Measurements from ENCODE around the gene JADE3.

Gene JADE3

DNA sequence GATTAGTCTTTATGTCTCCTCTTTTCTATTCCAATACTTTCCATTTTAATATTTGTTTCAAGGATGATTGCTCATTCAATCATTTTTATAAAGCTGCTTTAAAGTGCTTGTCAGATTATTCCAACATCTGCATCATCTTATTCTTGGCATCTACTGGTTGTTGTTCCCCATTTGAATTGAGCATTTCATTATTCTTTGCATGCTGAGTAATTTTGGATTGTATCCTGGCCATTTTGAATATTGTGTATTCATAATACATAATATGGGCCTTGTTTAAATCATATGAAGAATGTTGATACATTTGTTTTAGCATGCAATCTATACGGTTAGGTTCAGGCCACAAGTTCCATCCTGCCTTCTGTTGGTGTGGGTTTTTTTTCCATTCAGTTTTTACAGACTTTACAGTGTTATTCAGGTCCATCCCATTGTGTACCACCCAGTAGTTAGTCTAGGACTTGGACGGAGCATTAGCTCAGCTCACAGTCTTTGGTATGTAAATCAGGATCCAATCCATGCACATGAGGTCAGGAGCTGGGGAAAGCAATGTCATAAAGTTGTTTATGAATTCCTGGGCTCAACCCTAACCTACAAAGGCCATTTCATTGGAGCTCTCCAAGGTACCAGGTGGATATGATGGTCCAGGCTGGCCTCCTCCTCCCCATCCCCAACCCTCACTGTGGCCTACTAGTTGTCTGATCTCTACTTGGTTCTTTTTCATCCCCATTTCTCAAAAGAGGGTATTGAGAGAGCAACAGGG, 186.3 kb downstream of the JADE3 start:
- DNase-seq (ENCODE audit: low read depth) = no peak
- TF ChIP-seq, protein P1, sequence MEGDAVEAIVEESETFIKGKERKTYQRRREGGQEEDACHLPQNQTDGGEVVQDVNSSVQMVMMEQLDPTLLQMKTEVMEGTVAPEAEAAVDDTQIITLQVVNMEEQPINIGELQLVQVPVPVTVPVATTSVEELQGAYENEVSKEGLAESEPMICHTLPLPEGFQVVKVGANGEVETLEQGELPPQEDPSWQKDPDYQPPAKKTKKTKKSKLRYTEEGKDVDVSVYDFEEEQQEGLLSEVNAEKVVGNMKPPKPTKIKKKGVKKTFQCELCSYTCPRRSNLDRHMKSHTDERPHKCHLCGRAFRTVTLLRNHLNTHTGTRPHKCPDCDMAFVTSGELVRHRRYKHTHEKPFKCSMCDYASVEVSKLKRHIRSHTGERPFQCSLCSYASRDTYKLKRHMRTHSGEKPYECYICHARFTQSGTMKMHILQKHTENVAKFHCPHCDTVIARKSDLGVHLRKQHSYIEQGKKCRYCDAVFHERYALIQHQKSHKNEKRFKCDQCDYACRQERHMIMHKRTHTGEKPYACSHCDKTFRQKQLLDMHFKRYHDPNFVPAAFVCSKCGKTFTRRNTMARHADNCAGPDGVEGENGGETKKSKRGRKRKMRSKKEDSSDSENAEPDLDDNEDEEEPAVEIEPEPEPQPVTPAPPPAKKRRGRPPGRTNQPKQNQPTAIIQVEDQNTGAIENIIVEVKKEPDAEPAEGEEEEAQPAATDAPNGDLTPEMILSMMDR (conservative IDR thresholded peaks at IDR 0.05; ENCODE audit: low read depth, low read length) = no peak
- no peak overlapping the region for H3K4me3 ChIP-seq (ENCODE audit: low read depth, low read length)

GRCh38 chrX:47101206-47101605, 189.0 kb downstream of the JADE3 start:
- TF ChIP-seq, protein P1 (conservative IDR thresholded peaks at IDR 0.05; ENCODE audit: low read depth, low read length) = no peak
- no peak overlapping the region for H3K4me3 ChIP-seq (ENCODE audit: low read depth, low read length)
- no peak for DNase-seq (ENCODE audit: low read depth)
